GM06990 (cell line): ENCODE measurements around the gene DDX1.

Experiments
- DNase-seq: peaks from one replicate; pipeline ENCODE4 v3.0.0-alpha.2; 2011; ENCODE audit not compliant: insufficient read length; ENCODE audit errors: extremely low read depth
- H3K27me3 ChIP-seq: replicated peaks from 2 replicates; pipeline ENCODE4 v1.6.0; 2011; ENCODE audit warnings: low read length; ENCODE audit not compliant: control insufficient read depth, insufficient read depth
- H3K36me3 ChIP-seq: 2 replicates; pipeline ENCODE4 v1.5.1; 2011; ENCODE audit warnings: low read length; ENCODE audit not compliant: control insufficient read depth, insufficient read depth
- H3K4me3 ChIP-seq: replicated peaks from 2 replicates; pipeline ENCODE4 v1.5.1; 2011; ENCODE audit warnings: low read depth, mild to moderate bottlenecking, control low read depth, low read length
- CTCF ChIP-seq: IDR thresholded peaks from 2 replicates; pipeline ENCODE4 v1.5.1; 2011; ENCODE audit warnings: low read length, control low read depth, mild to moderate bottlenecking, inconsistent platforms; ENCODE audit not compliant: insufficient read depth, poor library complexity, severe bottlenecking

Gene DDX1

GRCh38 chr2:15642011-15642814, 50.5 kb downstream of the DDX1 start:
- Histone ChIP-seq H3K36me3 (no peaks in the 10 kb centered on the region), H3K4me3 (no peak overlapping the region), H3K27me3 (no peaks in the 10 kb centered on the region; the same call in 1 of the 2 replicates)
- TF ChIP-seq CTCF: no peak
- DNase-seq: no peak

- DNase-seq: no peak
- no peak overlapping the region for H3K4me3 ChIP-seq
- H3K27me3 ChIP-seq: no peaks in the 10 kb centered on the region; the same call in 1 of the 2 replicates
- TF ChIP-seq CTCF: no peak
- H3K36me3 ChIP-seq: no peaks in the 10 kb centered on the region
Measured at GRCh38 chr2:15642815-15643500, 51.3 kb downstream of the DDX1 start.

- Histone ChIP-seq H3K4me3 (no peak overlapping the region), H3K27me3 (no peaks in the 10 kb centered on the region; the same call in 1 of the 2 replicates), H3K36me3 (no peaks in the 10 kb centered on the region)
- DNase-seq: no peak
- TF ChIP-seq CTCF: no peak
Measured at GRCh38 chr2:15643791-15644585, 52.3 kb downstream of the DDX1 start.

GRCh38 chr2:15645300-15645699, 53.6 kb downstream of the DDX1 start:
- Histone ChIP-seq H3K27me3 (no peaks in the 10 kb centered on the region; the same call in 1 of the 2 replicates), H3K36me3 (no peaks in the 10 kb centered on the region), H3K4me3 (no peak overlapping the region)
- no peak for TF ChIP-seq CTCF
- no peak for DNase-seq

- TF ChIP-seq CTCF: no peak
- H3K4me3 ChIP-seq: no peak overlapping the region
- DNase-seq: no peak
- no peaks in the 10 kb centered on the region for H3K36me3 ChIP-seq
- no peaks in the 10 kb centered on the region; the same call in 1 of the 2 replicates for H3K27me3 ChIP-seq
Measured at GRCh38 chr2:15645720-15646385, 54.2 kb downstream of the DDX1 start.
